HuH-7 (cell line): ENCODE results near the gene GCFC2.

Experiments used
- DNase-seq: peaks from one replicate; pipeline ENCODE4 v3.0.0; 2011; ENCODE audit warnings: low spot score

Gene GCFC2

DNA sequence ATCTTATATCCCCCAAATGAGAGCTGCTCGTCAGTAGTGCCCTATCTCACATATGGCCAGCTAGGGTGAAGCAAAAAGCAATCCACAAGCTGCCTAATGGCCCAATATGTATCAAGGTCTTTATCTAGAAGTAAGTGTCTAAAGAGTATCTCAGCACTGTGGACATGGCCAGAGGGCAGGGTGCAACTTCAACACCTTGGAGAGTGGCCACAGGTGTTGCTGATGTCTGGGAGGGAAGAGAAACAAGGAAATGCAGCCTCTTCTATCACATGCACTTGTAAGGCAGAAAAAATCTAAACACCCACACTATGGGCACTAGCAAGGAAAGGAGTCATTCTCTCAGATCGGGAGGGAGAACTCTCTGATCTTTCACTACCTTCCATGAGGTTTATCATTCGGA is 87.8 kb downstream of the GCFC2 start:
- no peak for DNase-seq

DNA sequence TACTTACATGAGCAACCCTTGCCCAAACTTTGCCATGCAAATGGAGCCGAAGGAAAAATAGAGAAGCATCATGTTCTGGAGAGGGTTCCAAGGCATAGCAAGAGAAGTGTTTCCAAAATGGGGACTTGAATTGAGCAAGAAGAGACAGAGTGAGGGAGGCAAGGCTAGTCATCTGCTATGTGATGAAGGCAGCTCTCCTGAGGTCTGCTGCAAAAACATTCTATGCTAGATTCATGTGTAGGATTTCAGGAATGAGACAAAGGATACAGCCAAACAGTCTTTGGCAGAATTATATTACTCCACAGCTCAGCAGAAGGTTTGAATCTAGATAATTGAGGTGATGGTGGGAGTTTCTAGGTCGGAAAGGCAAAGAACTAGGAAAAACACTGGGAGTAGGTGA is 88.2 kb downstream of the GCFC2 start:
- no peak for DNase-seq

DNA sequence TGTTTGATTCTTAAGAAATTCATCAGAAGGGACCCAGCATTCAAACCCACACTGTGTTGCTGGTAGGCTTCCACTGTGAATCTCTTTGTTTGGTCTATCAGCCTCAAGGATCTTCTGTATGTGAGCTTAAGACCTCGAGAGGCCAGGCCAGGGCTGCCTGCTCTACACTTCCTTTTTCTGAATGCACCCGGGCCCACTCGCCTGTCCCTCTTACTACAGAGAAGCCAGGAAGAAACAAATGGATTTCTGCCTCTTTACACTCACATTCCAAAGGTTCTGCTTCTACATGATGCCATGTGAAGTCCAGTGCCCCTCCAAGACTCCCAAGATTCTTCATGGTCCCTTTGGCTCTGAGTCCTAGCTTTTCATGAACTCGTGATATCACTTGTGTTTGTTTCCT is 89.5 kb downstream of the GCFC2 start:
- no peak for DNase-seq

DNA sequence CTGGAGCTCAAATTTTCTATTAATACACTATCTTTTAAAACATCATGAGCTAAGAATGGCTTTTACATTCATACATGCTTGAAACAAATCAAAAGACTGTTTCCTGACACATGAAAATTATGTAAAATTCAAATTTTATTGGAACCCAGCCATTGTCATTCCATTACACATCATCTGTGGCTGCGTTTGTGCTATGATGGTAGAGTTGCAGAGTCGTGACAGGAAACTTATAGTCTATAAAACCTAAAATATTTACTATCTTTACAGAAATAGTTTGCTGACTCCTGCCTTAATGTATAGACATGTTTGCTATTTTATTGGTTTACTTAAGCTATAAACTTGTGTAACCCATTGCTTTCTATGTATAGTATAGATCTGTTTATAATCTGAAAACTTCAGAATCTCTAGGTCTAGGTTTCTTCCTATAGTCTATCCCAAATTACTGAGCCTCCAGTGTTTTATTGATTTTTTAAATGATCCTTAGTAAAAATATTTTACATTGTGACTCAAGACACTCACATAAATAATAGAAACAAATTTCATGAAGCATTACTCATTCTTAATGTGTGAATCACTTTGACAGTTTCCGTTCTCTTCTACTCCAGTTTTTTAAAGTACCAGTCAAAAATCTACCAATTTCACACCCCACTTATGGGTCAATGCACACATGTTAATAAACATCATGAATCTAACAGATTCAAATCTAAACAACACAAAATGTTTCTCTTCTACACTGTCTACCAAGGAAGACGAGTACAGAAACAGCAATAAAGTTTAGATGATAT is 90.6 kb downstream of the GCFC2 start:
- DNase-seq, result no peak

DNA sequence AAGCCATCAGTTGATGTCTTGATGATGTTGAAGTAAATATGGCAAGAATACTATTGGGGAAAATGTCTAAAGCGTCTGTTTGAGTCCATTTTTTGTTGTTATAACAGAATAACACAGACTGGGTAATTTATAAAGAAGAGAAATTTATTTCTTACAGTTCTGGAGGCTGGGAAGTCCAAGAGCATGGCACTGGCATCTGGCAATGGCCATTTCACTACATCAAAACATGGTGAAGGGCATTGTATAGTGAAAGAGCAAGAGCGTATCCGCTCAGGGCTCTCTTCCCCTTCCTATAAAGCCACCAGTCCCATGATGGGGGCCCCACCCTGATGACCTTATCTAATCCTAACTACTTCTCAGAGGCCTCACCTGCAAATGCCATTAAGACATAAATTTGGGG is 93.8 kb downstream of the GCFC2 start:
- no peak for DNase-seq

DNA sequence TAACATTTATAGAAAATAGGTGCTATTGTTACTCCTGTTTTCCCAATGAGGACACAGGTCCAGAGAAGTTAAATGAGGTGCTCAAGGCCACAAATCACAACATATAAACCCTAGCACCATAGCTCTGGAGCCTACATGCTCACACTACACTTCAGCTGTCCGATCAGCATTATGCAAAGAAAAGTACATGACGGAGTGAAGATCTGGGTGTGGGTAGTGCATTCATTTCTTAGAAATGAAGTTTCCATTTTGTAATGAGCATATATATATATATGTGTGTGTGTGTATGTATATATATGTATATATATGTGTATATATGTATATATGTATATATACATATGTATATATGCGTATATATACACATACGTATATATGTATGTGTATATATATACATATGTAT is 94.3 kb downstream of the GCFC2 start:
- DNase-seq, result no peak

DNA sequence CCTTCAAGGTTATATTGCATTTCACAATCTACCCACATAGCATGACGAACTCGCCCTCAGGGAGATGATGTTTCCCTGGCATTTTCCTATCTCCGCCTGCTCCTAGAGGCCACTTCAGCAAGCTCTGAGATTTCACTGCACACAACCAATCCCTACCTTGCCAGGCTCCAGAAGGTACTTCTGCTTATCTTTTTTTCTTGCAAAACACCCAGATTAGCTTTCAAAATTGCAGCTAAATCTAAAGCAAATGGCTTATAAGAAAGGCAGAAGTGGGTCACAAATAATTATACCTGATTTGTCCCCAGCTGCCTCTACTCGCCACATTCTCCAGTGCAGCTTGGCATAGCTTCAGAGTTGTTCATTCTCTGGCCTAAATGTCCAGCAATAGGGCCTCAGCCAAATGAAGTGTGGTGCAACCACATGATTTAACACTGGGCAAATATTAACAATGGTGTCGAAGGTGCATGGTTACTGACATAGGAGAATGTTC is 96.5 kb downstream of the GCFC2 start:
- DNase-seq, result no peak

DNA sequence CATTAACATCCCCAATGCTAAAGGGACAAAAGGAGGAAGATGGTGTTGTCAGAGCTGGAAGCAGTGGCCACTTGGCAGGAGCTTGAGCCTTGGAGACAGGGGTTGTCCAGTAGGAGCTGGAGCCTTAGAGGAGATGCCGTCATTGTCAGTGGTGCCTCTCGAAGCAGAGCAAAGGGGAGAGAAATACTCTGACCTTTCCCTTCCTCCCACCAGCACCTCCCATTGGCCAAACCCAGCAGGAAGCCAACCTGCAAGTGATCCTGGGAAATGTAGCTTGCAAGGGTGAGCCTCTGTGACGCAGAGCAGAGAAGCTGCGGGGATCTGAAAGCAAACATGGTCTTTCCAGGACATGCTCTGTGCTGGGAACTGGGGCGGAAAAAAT is 97.9 kb downstream of the GCFC2 start:
- DNase-seq, result no peak
